Tibial artery (tissue), 4 donors: ENCODE results near the gene PDIA6.
"Not testable (repeated sequence)": the region's sequence is repeated elsewhere in the genome, so short reads cannot be mapped to it uniquely, and the experiment has no call there.

Experiments
- DNase-seq, 2 donors: peaks; one replicate each; pipeline ENCODE4 v3.0.0-alpha.2; 2019
- H3K27ac ChIP-seq, 2 donors: fragments of 200-600 bp; sonication (generic) in 1 of 2; 1 replicate in 1 of 2; 2 replicates in 1 of 2; pipeline ENCODE4 v1.5.1; 2018 to 2019; ENCODE audit warnings: mild to moderate bottlenecking in 1 of 2
- H3K27me3 ChIP-seq, 2 donors: fragments of 200-600 bp; sonication (generic) in 1 of 2; one replicate each; pipeline versions ENCODE4 v1.5.1 to v1.6.0; 2016 to 2019
- H3K36me3 ChIP-seq, 3 donors: fragments of 200-600 bp; sonication (generic) in 2 of 3; one replicate each; pipeline ENCODE4 v1.5.1; 2016 to 2019; ENCODE audit warnings: mild to moderate bottlenecking in 2 of 3
- H3K4me1 ChIP-seq, 4 donors: fragments of 200-600 bp; sonication (generic) in 2 of 4; 1 replicate in 3 of 4; 2 replicates in 1 of 4; pipeline ENCODE4 v1.5.1; 2016 to 2019
- H3K4me3 ChIP-seq, 2 donors: fragments of 200-600 bp; sonication (generic) in 1 of 2; 1 replicate in 1 of 2; 2 replicates in 1 of 2; pipeline ENCODE4 v1.5.1; 2018 to 2019; ENCODE audit warnings: mild to moderate bottlenecking in 2 of 2
- H3K9me3 ChIP-seq, 3 donors: fragments of 200-600 bp; sonication (generic) in 1 of 3; one replicate each; pipeline ENCODE4 v1.5.1; 2016 to 2019
- CTCF ChIP-seq, 2 experiments: fragments of 200-600 bp in 1 of 2; fragments of 450-650 bp in 1 of 2; IDR thresholded peaks; one replicate each; pipeline ENCODE4 v1.5.1; 2017 to 2019; ENCODE audit warnings: antibody characterized with exemption in 2 of 2, mild to moderate bottlenecking in 1 of 2, moderate library complexity in 1 of 2
- intact Hi-C: fragments of 100-400 bp; cut with DNase I; formaldehyde crosslinking; loops from one replicate; pipeline ENCODE4 v1.15.0; 2023; ENCODE audit warnings: low total_unique reads

PDIA6 gene

GRCh38 chr2:10814142-10814541 is 1.6 kb upstream of the PDIA6 start:
- H3K36me3 ChIP-seq: no peaks in the 10 kb centered on the region
- H3K27ac ChIP-seq: no peak overlapping the region
- H3K9me3 ChIP-seq: no peaks in the 10 kb centered on the region
- peaks cover 0 to 26% (median 14%) of the 10 kb centered on the region in 4 donors for H3K4me1 ChIP-seq
- H3K4me3 ChIP-seq: no peak overlapping the region
- H3K27me3 ChIP-seq: no peaks in the 10 kb centered on the region
- DNase-seq: no peak
- intact Hi-C loops: loop anchor here (10.0 kb wide), 1 partner anchor 129 kb away; the partner anchor contains the start of gene NOL10
- TF ChIP-seq CTCF (IDR thresholded peaks at IDR 0.05): no peak

- peak overlapping the region; percentile 84 to 97 for H3K4me3 ChIP-seq
- intact Hi-C loops: loop anchor here (10.0 kb wide), 1 partner anchor 129 kb away; the partner anchor contains the start of gene NOL10
- DNase-seq, H3K27me3 ChIP-seq, H3K9me3 ChIP-seq, H3K36me3 ChIP-seq: not testable (repeated sequence)
- peak overlapping the region; percentile 87 to 93 for H3K27ac ChIP-seq
- H3K4me1 ChIP-seq: peaks cover 0 to 33% (median 18%) of the 10 kb centered on the region in 4 donors
These were observed 866 bp upstream of the PDIA6 start for GRCh38 chr2:10813163-10814138.

- no peak for TF ChIP-seq CTCF (IDR thresholded peaks at IDR 0.05)
- intact Hi-C loops: loop anchor here (10.0 kb wide), 1 partner anchor 127 kb away; the partner anchor contains the start of gene NOL10
- H3K4me1 ChIP-seq: peaks cover 0 to 49% (median 18%) of the 10 kb centered on the region in 4 donors
- H3K4me3 ChIP-seq: peak overlapping the region; percentile 84 to 97
- no peak for DNase-seq
- no peaks in the 10 kb centered on the region for H3K27me3 ChIP-seq
- peak overlapping the region; percentile 87 to 93 for H3K27ac ChIP-seq
- no peaks in the 10 kb centered on the region for H3K9me3 ChIP-seq
- H3K36me3 ChIP-seq: no peaks in the 10 kb centered on the region
These were observed 1.1 kb downstream of the PDIA6 start for GRCh38 chr2:10811517-10811916.

- H3K4me3 ChIP-seq: peak overlapping the region; percentile 84 to 97
- H3K9me3 ChIP-seq: no peaks in the 10 kb centered on the region
- H3K27me3 ChIP-seq: no peaks in the 10 kb centered on the region
- H3K4me1 ChIP-seq: peaks cover 0 to 49% (median 18%) of the 10 kb centered on the region in 4 donors
- peak overlapping the region; percentile 87 to 93 for H3K27ac ChIP-seq
- H3K36me3 ChIP-seq: no peaks in the 10 kb centered on the region
- TF ChIP-seq CTCF (IDR thresholded peaks at IDR 0.05): no peak
- no peak for DNase-seq
- intact Hi-C loops: loop anchor here (10.0 kb wide), 1 partner anchor 126 kb away; the partner anchor contains the start of gene NOL10
These were observed 2.1 kb downstream of the PDIA6 start for GRCh38 chr2:10810202-10811161.

GRCh38 chr2:10806543-10806942 is 6.0 kb downstream of the PDIA6 start:
- H3K9me3 ChIP-seq: no peaks in the 10 kb centered on the region

GRCh38 chr2:10805990-10806389 is 6.6 kb downstream of the PDIA6 start:
- peaks cover 0 to 36% (median 11%) of the 10 kb centered on the region in 4 donors for H3K4me1 ChIP-seq
- not testable (repeated sequence) for DNase-seq

More at GRCh38 chr2:10806543-10806942, 6.0 kb downstream of the PDIA6 start:
- Histone ChIP-seq H3K36me3 (peaks cover 3 to 9% (median 4%) of the 10 kb centered on the region in 3 donors), H3K4me1 (peaks cover 0 to 42% (median 16%) of the 10 kb centered on the region in 4 donors), H3K27ac (no peak overlapping the region), H3K4me3 (no peak overlapping the region), H3K27me3 (no peaks in the 10 kb centered on the region)
- no peak for TF ChIP-seq CTCF (IDR thresholded peaks at IDR 0.05)
- DNase-seq: no peak
- intact Hi-C loops: no loop called here

More at GRCh38 chr2:10805990-10806389, 6.6 kb downstream of the PDIA6 start:
- H3K9me3 ChIP-seq, H3K27me3 ChIP-seq, intact Hi-C loops, H3K4me3 ChIP-seq, H3K27ac ChIP-seq: not testable (repeated sequence)
- peaks cover 8 to 14% (median 9%) of the 10 kb centered on the region in 3 donors for H3K36me3 ChIP-seq
